GM23338 (cell line): ENCODE measurements around the gene WDR76. TPM values are rescaled to one million over a fixed set of nuclear protein-coding genes. Genes with fewer than 3 reads are reported as not detected.
"Not testable (repeated sequence)": the region's sequence is repeated elsewhere in the genome, so short reads cannot be mapped to it uniquely, and the experiment has no call there.

ENCODE experiments used
- ATAC-seq: fragments of 200-7000 bp; cut with Tn5 transposase; 3 replicates; pipeline ENCODE4 v1.9.1; 2020
- DNase-seq: peaks from one replicate; pipeline ENCODE4 v3.0.0-alpha.2; 2015; ENCODE audit warnings: low spot score
- H2AFZ ChIP-seq: fragments of 200-600 bp; sonication (generic); 2 replicates; pipeline ENCODE4 v1.8.0; 2016; ENCODE audit warnings: antibody characterized with exemption, mild to moderate bottlenecking, moderate library complexity
- H3F3A ChIP-seq: fragments of 200-600 bp; sonication (generic); replicated peaks from 2 replicates; pipeline ENCODE4 v1.8.0; 2017; ENCODE audit warnings: antibody characterized with exemption, mixed run types, low read depth
- H3K27ac ChIP-seq: fragments of 200-600 bp; sonication (generic); 2 replicates; pipeline ENCODE4 v1.6.1; 2016; ENCODE audit warnings: low read depth
- H3K27me3 ChIP-seq: fragments of 200-600 bp; sonication (generic); 2 replicates; pipeline ENCODE4 v1.8.0; 2016; ENCODE audit warnings: mild to moderate bottlenecking, mixed run types, moderate library complexity; ENCODE audit not compliant: insufficient read depth
- H3K36me3 ChIP-seq: fragments of 200-600 bp; sonication (generic); 2 replicates; pipeline ENCODE4 v1.8.0; 2016; ENCODE audit warnings: mild to moderate bottlenecking; ENCODE audit not compliant: insufficient read depth
- H3K4me1 ChIP-seq: fragments of 200-600 bp; sonication (generic); 2 replicates; pipeline ENCODE4 v1.8.0; 2016; ENCODE audit warnings: mild to moderate bottlenecking, moderate library complexity; ENCODE audit not compliant: insufficient read depth
- H3K4me2 ChIP-seq: fragments of 200-600 bp; sonication (generic); 2 replicates; pipeline ENCODE4 v1.7.1; 2017; ENCODE audit warnings: mixed run types
- H3K4me3 ChIP-seq: fragments of 200-600 bp; sonication (generic); 2 replicates; pipeline ENCODE4 v1.6.1; 2016; ENCODE audit warnings: mixed run types
- H3K79me2 ChIP-seq: fragments of 200-600 bp; sonication (generic); replicated peaks from 2 replicates; pipeline ENCODE4 v1.8.0; 2017; ENCODE audit warnings: mild to moderate bottlenecking; ENCODE audit not compliant: insufficient read depth
- H3K9me2 ChIP-seq: fragments of 200-600 bp; sonication (generic); 2 replicates; pipeline ENCODE4 v1.8.0; 2017; ENCODE audit not compliant: insufficient read depth
- H4K20me1 ChIP-seq: fragments of 200-600 bp; sonication (generic); replicated peaks from 2 replicates; pipeline ENCODE4 v1.8.0; 2017; ENCODE audit warnings: mild to moderate bottlenecking; ENCODE audit not compliant: insufficient read depth
- H3K27ac Mint-ChIP-seq: 2 replicates; pipeline ENCODE4 v1.8.0; 2020; ENCODE audit warnings: inconsistent platforms, mild to moderate bottlenecking, moderate library complexity, mixed read lengths
- H3K27me3 Mint-ChIP-seq: 3 replicates; pipeline ENCODE4 v1.8.0; 2022; ENCODE audit warnings: low read depth, mild to moderate bottlenecking, moderate library complexity, mixed read lengths, inconsistent platforms; ENCODE audit not compliant: insufficient read depth, poor library complexity
- H3K36me3 Mint-ChIP-seq: 3 replicates; pipeline ENCODE4 v1.8.0; 2021; ENCODE audit warnings: low read depth, mild to moderate bottlenecking, inconsistent platforms, moderate library complexity, mixed read lengths
- H3K4me1 Mint-ChIP-seq: 3 replicates; pipeline ENCODE4 v1.8.0; 2020; ENCODE audit warnings: mild to moderate bottlenecking, inconsistent platforms, mixed read lengths
- H3K4me3 Mint-ChIP-seq: 3 replicates; pipeline ENCODE4 v1.8.0; 2021; ENCODE audit warnings: moderate library complexity, mild to moderate bottlenecking, inconsistent platforms, mixed read lengths
- H3K9me3 Mint-ChIP-seq: 3 replicates; pipeline ENCODE4 v1.8.0; 2020; ENCODE audit warnings: moderate library complexity, mild to moderate bottlenecking, inconsistent platforms, mixed read lengths
- CREB1 ChIP-seq: fragments of 250-450 bp; sonication (Bioruptor Pico); IDR thresholded peaks from 2 replicates; pipeline ENCODE4 v1.5.0; 2020; ENCODE audit warnings: low read depth, mild to moderate bottlenecking, moderate library complexity
- EZH2 ChIP-seq: fragments of 200-600 bp; sonication (generic); IDR thresholded peaks from one replicate; pipeline ENCODE4 v1.8.0; 2017; ENCODE audit warnings: antibody characterized with exemption, mild to moderate bottlenecking, low read depth; ENCODE audit not compliant: unreplicated experiment
- EZH2phosphoT487 ChIP-seq: fragments of 200-600 bp; sonication (generic); IDR thresholded peaks from one replicate; pipeline ENCODE4 v1.8.1; 2018; ENCODE audit warnings: antibody characterized with exemption; ENCODE audit not compliant: unreplicated experiment
- NANOG ChIP-seq: IDR thresholded peaks from 2 replicates; pipeline ENCODE4 v1.6.1; 2016; ENCODE audit warnings: antibody characterized with exemption, borderline replicate concordance
- POLR2AphosphoS5 ChIP-seq: IDR thresholded peaks from 2 replicates; pipeline ENCODE4 v1.6.1; 2016; ENCODE audit warnings: antibody characterized with exemption, low read depth
- STAT1 ChIP-seq: IDR thresholded peaks from one replicate; pipeline ENCODE4 v1.6.1; 2016; ENCODE audit warnings: antibody characterized with exemption; ENCODE audit not compliant: unreplicated experiment
- ZNF331 ChIP-seq: fragments of 250-450 bp; sonication (Bioruptor Pico); IDR thresholded peaks from 2 replicates; pipeline ENCODE4 v1.5.0; 2020; ENCODE audit warnings: low read depth, mild to moderate bottlenecking, moderate library complexity
- polyA plus RNA-seq: library from polyadenylated mRNA; unstranded; fragments of >200 nt; fragmentation: Nextera tagmentation; extraction: Ambion mirVana; gene quantifications from 2 replicates; pipeline ENCODE4 v1.2.1, GENCODE V29; 2016
- total RNA-seq: library from RNA; depleted of rRNA; stranded (reverse); fragments of >200 nt; shearing (Covaris generic); gene quantifications from 2 replicates; pipeline ENCODE4 v1.2.3, GENCODE V29; 2014
- TF ChIP-seq, protein P1 (sequence below), 2 experiments: fragments of 200-600 bp in 1 of 2; sonication (generic) in 1 of 2; conservative IDR thresholded peaks; 2 replicates each; pipeline versions ENCODE4 v1.5.1 to v1.6.1; 2016 to 2017; ENCODE audit warnings: antibody characterized with exemption in 2 of 2, low read depth in 2 of 2, mild to moderate bottlenecking in 2 of 2, moderate library complexity in 1 of 2
- TF ChIP-seq, protein P2 (sequence below): IDR thresholded peaks from one replicate; pipeline ENCODE4 v1.6.1; 2018; ENCODE audit warnings: antibody characterized with exemption; ENCODE audit not compliant: unreplicated experiment
- TF ChIP-seq, protein P3 (sequence below): IDR thresholded peaks from 2 replicates; pipeline ENCODE4 v1.6.1; 2016; ENCODE audit warnings: antibody characterized with exemption

Gene WDR76
- total and polyA plus RNA-seq, 2 experiments from 2014 or later = 9.7 to 17.8 TPM

DNA sequence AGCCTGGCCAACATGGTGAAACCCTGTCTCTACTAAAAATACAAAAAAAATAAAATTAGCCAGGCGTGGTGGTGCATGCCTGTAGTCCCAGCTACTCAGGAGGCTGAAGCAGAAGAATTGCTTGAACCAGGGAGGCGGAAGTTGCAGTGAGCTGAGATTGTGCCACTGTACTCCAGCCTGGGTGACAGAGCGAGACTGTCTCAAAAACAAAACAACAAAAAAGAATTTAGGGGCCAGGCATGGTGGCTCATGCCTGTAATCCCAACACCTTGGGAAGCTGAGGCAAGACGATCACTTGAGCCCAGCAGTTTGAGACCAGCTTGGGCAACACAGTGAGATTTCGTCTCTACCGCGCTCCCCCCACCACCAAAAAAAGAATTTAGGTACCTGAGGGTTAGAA lies 24.1 kb upstream of the WDR76 start:
- not testable (repeated sequence) for ATAC-seq, H3K4me3 ChIP-seq, H4K20me1 ChIP-seq, H3K27ac ChIP-seq, H3K27me3 ChIP-seq, H3K9me3 Mint-ChIP-seq, DNase-seq, H3K4me2 ChIP-seq, H2AFZ ChIP-seq, H3K9me2 ChIP-seq, H3K4me3 Mint-ChIP-seq, H3K27ac Mint-ChIP-seq
- Histone ChIP-seq H3K79me2 (peaks cover 15% of the 10 kb centered on the region), H3K36me3 (peaks cover 19% of the 10 kb centered on the region), H3K4me1 (peaks cover 24% of the 10 kb centered on the region), H3F3A (peaks cover 38% of the 10 kb centered on the region)
- Mint-ChIP-seq H3K36me3 (peaks cover 73% of the 10 kb centered on the region), H3K4me1 (peaks cover 26% of the 10 kb centered on the region), H3K27me3 (peaks cover 15% of the 10 kb centered on the region)

DNA sequence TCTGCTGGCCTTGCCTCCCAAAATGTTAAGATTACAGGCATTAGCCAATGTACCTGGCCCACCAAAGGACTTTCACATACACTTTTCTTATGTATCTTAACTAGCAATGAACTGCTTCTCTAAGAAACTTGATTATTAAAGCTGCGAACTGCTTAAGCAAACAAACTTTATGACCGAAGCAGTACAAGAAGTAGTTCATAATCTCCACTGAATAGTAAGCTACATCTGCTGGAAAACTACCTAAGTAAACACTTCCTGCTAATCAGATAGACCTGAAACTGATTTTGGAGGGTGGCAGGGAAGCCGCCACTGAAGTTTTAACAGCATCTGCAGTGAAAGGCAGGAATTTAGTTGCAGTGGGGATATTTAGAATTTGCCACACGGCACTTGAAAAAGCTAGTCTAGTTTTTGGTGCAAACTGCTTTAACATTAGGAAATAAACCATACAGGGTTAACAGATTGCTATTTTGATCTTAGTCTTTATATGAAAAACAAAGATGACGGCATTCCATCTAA lies 18.3 kb upstream of the WDR76 start:
- no peak for TF ChIP-seq ZNF331
- no peak for TF ChIP-seq STAT1
- no peak for TF ChIP-seq CREB1 (CRISPR knock-in tag)
- Mint-ChIP-seq H3K27ac (no peak overlapping the region), H3K4me3 (no peak overlapping the region), H3K9me3 (no peaks in the 10 kb centered on the region), H3K36me3 (peaks cover 84% of the 10 kb centered on the region), H3K4me1 (no peaks in the 10 kb centered on the region), H3K27me3 (peaks cover 3% of the 10 kb centered on the region)
- H3K79me2 ChIP-seq = 0 out of 2 replicates have a peak, but pooled peaks cover 3% of the 10 kb centered on the region
- no peaks in the 10 kb centered on the region for H3K27me3 ChIP-seq
- no peaks in the 10 kb centered on the region for H3K4me1 ChIP-seq
- no peaks in the 10 kb centered on the region for H3K9me2 ChIP-seq
- DNase-seq (no peak), ATAC-seq (no peak)
- H4K20me1 ChIP-seq = no peaks in the 10 kb centered on the region; the same call in 1 of the 2 replicates
- H3F3A ChIP-seq = peaks cover 18% of the 10 kb centered on the region; the same call in 1 of the 2 replicates
- peaks cover 74% of the 10 kb centered on the region for H3K36me3 ChIP-seq
- no peak overlapping the region for H3K27ac ChIP-seq
- H2AFZ ChIP-seq = no peak overlapping the region
- no peak overlapping the region for H3K4me2 ChIP-seq
- no peak overlapping the region for H3K4me3 ChIP-seq

DNA sequence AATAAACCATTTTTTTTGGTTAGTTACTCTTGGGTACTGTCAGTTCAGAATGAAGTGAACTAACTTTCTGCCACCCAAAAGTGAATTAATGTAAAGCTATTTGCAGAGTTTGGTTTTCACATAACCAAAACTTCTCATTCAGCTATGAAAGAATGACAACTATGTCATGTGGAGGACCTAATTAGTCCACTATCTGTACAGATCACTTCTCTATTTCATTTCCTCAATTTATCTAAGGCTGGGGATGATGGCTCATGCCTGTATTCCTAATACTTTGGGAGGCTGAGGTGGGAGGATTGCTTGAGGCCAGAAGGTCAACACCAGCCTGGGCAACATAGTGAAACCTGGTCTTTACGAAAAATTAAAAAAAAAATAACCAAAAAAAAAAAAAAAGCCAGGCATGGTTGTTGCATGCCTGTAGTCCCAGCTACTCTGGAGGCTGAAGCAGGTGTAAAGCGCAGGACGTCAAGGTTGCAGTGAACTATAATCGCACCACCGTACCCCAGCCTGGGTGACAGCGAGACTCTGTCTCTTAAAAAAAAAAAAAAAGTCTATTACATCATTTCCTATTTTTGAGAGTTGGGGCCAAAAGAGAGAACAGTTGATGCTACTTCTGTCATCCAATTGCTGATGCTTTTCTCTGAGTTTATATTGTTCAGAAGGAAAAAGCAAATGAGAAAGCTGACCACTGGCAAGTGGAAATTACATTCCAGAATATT lies 17.7 kb upstream of the WDR76 start:
- Histone ChIP-seq H2AFZ (no peak overlapping the region), H3K27me3 (no peaks in the 10 kb centered on the region), H3K4me2 (no peak overlapping the region), H3K27ac (no peak overlapping the region), H3K36me3 (peaks cover 81% of the 10 kb centered on the region), H3K4me3 (no peak overlapping the region), H3K79me2 (0 out of 2 replicates have a peak, but pooled peaks cover 3% of the 10 kb centered on the region), H3K9me2 (no peaks in the 10 kb centered on the region), H3K4me1 (no peaks in the 10 kb centered on the region), H4K20me1 (no peaks in the 10 kb centered on the region; the same call in 1 of the 2 replicates), H3F3A (peaks cover 15% of the 10 kb centered on the region; the same call in 1 of the 2 replicates)
- no peak overlapping the region for H3K4me3 Mint-ChIP-seq
- TF ChIP-seq, protein P1, sequence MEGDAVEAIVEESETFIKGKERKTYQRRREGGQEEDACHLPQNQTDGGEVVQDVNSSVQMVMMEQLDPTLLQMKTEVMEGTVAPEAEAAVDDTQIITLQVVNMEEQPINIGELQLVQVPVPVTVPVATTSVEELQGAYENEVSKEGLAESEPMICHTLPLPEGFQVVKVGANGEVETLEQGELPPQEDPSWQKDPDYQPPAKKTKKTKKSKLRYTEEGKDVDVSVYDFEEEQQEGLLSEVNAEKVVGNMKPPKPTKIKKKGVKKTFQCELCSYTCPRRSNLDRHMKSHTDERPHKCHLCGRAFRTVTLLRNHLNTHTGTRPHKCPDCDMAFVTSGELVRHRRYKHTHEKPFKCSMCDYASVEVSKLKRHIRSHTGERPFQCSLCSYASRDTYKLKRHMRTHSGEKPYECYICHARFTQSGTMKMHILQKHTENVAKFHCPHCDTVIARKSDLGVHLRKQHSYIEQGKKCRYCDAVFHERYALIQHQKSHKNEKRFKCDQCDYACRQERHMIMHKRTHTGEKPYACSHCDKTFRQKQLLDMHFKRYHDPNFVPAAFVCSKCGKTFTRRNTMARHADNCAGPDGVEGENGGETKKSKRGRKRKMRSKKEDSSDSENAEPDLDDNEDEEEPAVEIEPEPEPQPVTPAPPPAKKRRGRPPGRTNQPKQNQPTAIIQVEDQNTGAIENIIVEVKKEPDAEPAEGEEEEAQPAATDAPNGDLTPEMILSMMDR (conservative IDR thresholded peaks at IDR 0.05; ENCODE audit: low read depth in 2 of 2) = no peak
- TF ChIP-seq, protein P2, sequence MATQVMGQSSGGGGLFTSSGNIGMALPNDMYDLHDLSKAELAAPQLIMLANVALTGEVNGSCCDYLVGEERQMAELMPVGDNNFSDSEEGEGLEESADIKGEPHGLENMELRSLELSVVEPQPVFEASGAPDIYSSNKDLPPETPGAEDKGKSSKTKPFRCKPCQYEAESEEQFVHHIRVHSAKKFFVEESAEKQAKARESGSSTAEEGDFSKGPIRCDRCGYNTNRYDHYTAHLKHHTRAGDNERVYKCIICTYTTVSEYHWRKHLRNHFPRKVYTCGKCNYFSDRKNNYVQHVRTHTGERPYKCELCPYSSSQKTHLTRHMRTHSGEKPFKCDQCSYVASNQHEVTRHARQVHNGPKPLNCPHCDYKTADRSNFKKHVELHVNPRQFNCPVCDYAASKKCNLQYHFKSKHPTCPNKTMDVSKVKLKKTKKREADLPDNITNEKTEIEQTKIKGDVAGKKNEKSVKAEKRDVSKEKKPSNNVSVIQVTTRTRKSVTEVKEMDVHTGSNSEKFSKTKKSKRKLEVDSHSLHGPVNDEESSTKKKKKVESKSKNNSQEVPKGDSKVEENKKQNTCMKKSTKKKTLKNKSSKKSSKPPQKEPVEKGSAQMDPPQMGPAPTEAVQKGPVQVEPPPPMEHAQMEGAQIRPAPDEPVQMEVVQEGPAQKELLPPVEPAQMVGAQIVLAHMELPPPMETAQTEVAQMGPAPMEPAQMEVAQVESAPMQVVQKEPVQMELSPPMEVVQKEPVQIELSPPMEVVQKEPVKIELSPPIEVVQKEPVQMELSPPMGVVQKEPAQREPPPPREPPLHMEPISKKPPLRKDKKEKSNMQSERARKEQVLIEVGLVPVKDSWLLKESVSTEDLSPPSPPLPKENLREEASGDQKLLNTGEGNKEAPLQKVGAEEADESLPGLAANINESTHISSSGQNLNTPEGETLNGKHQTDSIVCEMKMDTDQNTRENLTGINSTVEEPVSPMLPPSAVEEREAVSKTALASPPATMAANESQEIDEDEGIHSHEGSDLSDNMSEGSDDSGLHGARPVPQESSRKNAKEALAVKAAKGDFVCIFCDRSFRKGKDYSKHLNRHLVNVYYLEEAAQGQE = no peak
- TF ChIP-seq, protein P3, sequence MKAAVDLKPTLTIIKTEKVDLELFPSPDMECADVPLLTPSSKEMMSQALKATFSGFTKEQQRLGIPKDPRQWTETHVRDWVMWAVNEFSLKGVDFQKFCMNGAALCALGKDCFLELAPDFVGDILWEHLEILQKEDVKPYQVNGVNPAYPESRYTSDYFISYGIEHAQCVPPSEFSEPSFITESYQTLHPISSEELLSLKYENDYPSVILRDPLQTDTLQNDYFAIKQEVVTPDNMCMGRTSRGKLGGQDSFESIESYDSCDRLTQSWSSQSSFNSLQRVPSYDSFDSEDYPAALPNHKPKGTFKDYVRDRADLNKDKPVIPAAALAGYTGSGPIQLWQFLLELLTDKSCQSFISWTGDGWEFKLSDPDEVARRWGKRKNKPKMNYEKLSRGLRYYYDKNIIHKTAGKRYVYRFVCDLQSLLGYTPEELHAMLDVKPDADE = no peak
- TF ChIP-seq EZH2 = no peak
- no peak for TF ChIP-seq POLR2AphosphoS5
- TF ChIP-seq NANOG = no peak
- no peak for TF ChIP-seq EZH2phosphoT487
- ATAC-seq = no peak
- H3K27ac Mint-ChIP-seq = no peak overlapping the region
- no peaks in the 10 kb centered on the region for H3K9me3 Mint-ChIP-seq
- H3K4me1 Mint-ChIP-seq = no peaks in the 10 kb centered on the region
- H3K36me3 Mint-ChIP-seq = peaks cover 89% of the 10 kb centered on the region
- DNase-seq = no peak
- peaks cover 3% of the 10 kb centered on the region for H3K27me3 Mint-ChIP-seq
